HG02763 (cell line): ENCODE measurements around the gene WWOX.

Experiments
- ATAC-seq: cut with Tn5 transposase; IDR thresholded peaks from one replicate; pipeline ENCODE4 v1.9.1; 2021; ENCODE audit warnings: mild to moderate bottlenecking, moderate library complexity; ENCODE audit not compliant: unreplicated experiment

The WWOX gene

GRCh38 chr16:78988361-78988969, 889.0 kb downstream of the WWOX start:
- no peak for ATAC-seq

- ATAC-seq, result no peak
Observed at GRCh38 chr16:78990309-78990701, 890.9 kb downstream of the WWOX start.

GRCh38 chr16:78992001-78992400, 892.5 kb downstream of the WWOX start:
- no peak for ATAC-seq

- ATAC-seq, result no peak
Observed at GRCh38 chr16:78993346-78993745, 893.9 kb downstream of the WWOX start.

GRCh38 chr16:78994135-78994745, 894.8 kb downstream of the WWOX start:
- ATAC-seq, result no peak

- no peak for ATAC-seq
Observed at GRCh38 chr16:78995441-78995840, 896.0 kb downstream of the WWOX start.

- ATAC-seq, result no peak
Observed at GRCh38 chr16:78996790-78997189, 897.3 kb downstream of the WWOX start.

- no peak for ATAC-seq
Observed at GRCh38 chr16:78998879-78999278, 899.4 kb downstream of the WWOX start.

GRCh38 chr16:79001156-79001967, 901.9 kb downstream of the WWOX start:
- no peak for ATAC-seq

GRCh38 chr16:79003026-79003609, 903.7 kb downstream of the WWOX start:
- no peak for ATAC-seq

- ATAC-seq, result no peak
Observed at GRCh38 chr16:79004309-79004708, 904.9 kb downstream of the WWOX start.

GRCh38 chr16:79005096-79005495, 905.6 kb downstream of the WWOX start:
- no peak for ATAC-seq

- no peak for ATAC-seq
Observed at GRCh38 chr16:79006206-79006605, 906.8 kb downstream of the WWOX start.

- no peak for ATAC-seq
Observed at GRCh38 chr16:79006765-79007164, 907.3 kb downstream of the WWOX start.

GRCh38 chr16:79007614-79008013, 908.2 kb downstream of the WWOX start:
- no peak for ATAC-seq

- no peak for ATAC-seq
Observed at GRCh38 chr16:79008036-79008868, 908.8 kb downstream of the WWOX start.

- no peak for ATAC-seq
Observed at GRCh38 chr16:79008869-79009179, 909.4 kb downstream of the WWOX start.

GRCh38 chr16:79009896-79010295, 910.4 kb downstream of the WWOX start:
- ATAC-seq, result no peak

- ATAC-seq, result no peak
Observed at GRCh38 chr16:79011282-79011681, 911.8 kb downstream of the WWOX start.

GRCh38 chr16:79012671-79013434, 913.4 kb downstream of the WWOX start:
- ATAC-seq, result no peak
